HL-60/S4 treated with phorbol 12-myristate 13-acetate at 8.2 ng/mL for 4 days and 3 days (cell line): ENCODE results near the gene HDAC1.

ENCODE experiments used
- in situ Hi-C: fragments of 300-500 bp; cut with MboI; formaldehyde crosslinking; loops from 2 replicates; pipeline ENCODE4 v1.15.0; 2022; ENCODE audit warnings: low sequenced_read_pairs

HDAC1 gene

DNA sequence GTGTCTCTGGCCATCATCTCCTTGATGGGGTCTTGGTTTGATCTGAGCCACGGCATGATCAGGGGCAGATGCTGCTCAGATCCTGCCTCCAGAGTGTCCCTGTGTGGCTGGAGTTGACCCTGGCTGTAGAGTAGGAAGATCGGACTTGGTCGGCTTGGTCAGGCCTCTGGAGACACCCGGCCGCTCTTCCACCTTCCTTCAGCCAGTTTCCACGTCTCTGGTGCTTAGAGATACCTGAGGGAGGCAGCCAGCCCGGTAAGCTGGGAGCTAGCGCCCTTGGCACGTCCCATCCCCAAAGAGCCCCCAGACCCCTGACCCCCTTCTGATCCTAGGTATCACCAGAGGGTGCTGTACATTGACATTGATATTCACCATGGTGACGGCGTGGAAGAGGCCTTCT, 35.3 kb downstream of the HDAC1 start:
- in situ Hi-C loops: no loop called here

DNA sequence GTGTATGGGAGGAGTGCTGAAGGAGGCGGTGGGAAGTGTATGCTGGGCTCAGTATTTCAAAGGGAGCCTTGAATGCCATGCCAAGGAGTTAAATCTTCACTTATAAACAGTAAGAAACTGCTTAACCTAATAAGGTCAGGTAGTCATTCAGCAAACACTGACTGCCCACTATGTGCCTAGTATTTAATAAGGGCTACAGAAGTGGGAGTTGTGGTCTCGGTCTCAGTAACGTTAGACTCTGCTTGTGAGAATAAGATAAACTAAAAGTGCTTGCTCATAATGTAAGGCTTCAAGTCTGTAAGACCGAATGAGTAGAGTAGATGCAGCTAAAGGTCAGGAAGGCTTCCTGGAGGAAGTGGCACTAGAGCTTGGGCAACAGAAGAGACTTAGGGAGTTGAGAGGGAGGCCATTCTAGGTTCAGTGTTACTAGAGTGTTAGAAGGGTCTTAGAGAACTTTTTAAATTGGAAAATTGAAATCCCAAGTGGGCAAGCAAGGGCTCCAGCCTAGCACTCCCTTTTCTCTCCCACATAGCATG, 38.1 kb downstream of the HDAC1 start:
- in situ Hi-C loops: no loop called here

DNA sequence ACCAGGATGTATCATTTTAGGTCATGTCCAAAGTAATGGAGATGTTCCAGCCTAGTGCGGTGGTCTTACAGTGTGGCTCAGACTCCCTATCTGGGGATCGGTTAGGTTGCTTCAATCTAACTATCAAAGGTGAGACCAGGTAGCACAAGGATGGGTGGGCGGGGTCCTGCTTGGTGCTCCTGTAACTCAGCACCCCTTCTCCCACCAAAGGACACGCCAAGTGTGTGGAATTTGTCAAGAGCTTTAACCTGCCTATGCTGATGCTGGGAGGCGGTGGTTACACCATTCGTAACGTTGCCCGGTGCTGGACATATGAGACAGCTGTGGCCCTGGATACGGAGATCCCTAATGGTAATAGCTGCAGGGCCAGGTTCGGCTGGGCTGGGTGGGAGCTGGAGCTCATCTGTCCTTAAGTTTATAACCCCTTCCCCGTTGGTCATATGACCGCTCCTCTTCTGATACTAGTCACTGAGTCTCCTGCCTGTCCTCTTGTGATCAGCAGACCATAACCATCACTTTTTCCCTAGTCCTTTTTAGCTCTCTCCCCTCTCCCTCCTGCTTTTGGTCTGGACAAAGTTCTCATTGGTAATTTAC, 38.8 kb downstream of the HDAC1 start:
- in situ Hi-C loops: no loop called here

DNA sequence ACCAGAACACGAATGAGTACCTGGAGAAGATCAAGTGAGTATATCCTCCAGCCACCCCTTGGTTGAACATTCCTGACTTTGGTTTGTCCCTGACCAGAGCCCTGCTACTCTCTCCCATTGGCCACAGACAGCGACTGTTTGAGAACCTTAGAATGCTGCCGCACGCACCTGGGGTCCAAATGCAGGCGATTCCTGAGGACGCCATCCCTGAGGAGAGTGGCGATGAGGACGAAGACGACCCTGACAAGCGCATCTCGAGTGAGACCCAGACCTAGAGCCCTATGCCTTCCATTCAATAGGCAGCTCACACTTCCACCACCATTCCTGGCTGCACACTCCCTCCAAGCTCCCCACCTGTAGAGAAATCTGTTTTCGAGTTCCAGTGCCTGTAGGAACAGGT, 39.7 kb downstream of the HDAC1 start:
- in situ Hi-C loops: no loop called here

DNA sequence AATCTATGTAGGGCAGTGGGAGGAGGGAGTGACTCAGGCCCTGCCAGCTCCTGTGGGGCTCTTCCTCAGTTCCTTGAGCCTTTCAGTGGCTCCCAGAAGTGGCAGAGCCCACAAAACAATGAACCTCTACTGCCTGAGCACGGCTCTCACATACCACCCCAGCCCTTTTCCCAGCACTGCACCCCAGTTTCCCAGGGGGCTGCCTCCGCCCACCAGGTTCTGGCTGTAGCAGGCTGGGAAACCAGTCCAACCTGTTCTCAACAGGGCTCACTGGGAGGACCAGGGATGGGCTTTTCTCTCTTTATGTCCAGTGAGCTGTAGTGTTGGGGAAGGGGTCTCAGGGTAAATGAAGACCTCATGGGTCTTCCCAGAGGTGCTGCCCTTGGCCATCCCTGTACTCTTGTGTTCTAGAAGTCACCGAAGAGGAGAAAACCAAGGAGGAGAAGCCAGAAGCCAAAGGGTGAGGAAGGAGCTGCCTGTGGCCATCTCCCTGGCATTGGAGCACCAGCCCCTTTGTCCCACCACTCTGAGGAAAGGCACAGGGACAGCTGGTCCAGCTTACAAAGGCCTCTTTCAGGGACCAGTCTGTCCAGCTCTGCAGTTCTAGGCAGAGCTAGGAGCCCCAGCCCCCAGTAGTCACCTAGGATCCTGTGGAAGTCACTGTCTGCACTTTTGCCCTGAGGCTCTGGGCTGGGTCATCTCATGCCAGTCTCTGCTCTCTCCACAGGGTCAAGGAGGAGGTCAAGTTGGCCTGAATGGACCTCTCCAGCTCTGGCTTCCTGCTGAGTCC, 40.6 kb downstream of the HDAC1 start:
- in situ Hi-C loops: no loop called here

DNA sequence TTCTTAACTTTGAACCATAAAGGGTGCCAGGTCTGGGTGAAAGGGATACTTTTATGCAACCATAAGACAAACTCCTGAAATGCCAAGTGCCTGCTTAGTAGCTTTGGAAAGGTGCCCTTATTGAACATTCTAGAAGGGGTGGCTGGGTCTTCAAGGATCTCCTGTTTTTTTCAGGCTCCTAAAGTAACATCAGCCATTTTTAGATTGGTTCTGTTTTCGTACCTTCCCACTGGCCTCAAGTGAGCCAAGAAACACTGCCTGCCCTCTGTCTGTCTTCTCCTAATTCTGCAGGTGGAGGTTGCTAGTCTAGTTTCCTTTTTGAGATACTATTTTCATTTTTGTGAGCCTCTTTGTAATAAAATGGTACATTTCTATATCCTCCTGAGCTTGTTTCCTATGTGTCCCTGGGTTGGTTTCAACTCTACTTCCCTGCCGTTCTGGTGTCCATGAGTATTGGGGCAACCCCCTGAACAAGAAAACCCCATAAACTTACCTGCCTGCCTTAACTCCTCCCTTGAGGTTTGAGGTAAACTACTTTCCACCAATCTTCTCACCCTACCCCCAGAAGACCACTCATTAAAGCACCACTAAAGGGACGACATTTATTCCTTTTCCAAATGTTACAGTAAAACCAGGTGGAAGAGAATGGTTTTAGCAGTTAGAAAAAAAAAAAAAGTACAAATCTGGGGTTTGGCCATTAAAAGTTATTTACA, 41.5 kb downstream of the HDAC1 start:
- in situ Hi-C loops: no loop called here

DNA sequence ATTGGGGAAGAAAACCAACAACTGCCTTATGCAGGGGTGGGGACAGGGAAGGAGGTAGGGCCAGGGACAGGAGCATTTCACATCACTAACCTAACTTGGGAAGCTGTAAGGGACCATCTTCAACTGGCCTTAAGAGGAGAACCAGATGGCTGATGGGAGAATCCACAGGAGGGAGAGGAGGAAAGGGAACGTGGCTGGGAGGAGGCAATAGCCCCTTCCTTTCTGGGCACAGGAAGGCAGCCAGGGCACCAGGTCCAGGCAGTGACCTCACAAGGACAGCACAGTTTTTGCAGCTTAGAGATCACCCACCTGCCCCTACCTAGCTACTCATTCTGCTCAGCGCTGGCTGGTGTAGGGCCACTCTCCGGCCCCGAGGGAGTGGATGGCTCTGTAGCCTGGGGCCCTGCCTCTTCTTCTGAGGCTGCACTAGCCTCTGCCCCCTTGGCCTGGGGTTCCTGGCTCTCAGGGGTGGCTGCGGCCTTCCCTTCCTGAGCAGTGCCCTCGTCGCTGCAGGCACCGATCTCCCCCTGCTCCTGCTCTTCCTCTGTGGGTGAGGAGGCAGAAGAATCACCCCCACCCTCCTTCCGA, 42.5 kb downstream of the HDAC1 start:
- in situ Hi-C loops: no loop called here

DNA sequence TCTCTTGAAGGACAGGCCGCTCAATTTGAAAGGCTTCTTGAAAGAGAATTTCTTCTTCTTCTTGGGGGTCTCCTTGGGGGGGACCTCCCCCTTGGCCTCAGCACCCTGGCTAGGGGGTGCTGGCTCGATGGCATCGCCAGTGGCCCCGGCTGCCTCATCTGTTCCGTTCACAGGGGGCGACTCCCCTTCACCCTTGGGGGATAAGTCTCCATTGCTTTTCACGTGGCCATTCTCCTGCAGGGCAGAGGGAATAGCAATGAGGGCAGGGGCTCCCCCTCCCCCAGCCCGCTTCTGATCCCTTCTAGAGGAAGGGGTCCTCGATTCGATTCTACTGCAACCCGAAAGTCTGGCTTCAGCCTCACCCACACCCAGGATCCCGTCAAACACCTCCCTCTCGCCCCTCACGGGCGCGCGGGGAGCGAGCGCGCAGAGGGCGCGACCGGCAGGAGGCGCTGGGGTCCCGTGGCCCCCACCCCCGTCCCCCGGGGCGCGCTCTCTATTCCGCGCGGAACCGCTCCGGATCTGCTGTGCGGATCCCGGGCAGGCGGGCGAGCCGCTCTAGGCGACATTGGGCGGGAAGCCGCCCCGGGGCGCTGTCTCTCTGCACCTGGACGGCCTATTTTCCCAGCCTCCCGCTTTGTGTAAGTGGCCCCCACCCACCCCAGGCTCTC, 43.1 kb downstream of the HDAC1 start:
- in situ Hi-C loops: no loop called here

DNA sequence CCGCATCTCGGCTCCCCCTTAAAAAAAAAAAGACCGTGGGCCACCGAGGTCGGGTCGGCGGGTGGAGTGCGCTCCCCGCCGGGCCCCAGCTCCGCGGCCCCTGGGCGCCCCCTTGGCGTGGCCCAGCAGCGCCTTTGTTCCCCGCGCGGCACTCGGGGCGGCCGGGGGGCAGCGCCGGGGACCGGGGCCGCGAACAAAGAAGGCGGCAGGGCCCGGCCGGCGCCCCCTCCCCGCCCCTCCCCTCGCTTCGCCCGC, 43.6 kb downstream of the HDAC1 start:
- in situ Hi-C loops: no loop called here

DNA sequence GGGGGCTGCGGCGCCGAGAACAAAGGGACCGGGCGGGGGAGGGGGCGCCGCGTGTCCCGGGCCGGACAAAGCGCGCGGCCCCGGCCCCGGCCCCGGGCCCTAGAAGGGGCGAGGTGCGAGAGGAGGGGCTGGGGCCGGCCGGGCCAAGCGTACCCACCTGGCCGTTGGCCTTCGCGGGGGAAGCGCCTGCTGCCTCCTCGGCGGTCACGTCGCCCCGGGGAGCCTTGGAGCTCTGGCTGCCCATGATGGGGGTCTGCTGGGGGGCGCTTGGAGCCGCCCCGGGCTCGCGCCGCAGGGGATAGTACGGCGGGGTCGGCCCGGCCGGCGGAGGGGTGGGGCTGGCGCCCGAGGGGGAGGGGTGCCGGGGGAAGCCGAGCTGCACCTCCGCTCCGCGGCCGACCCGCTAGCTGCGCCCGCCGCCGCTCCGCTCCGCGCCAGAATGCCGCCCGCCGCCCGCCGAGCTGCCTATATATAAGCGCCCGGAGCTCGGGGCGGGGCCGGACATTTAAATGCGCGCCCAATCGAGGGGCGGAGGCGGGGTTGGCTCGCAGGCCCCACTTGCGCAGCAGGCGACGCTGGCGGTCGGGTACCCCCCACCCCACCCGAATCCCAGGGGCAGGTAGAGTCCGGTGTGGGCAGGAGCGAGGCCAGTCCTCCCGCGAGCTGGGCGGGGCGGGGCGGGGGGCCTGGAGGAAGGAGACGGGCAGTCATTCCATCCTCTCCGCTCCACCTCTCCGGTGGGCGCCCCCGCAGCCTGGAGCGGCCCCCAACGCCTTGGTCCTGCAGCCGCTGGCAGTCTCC, 44.1 kb downstream of the HDAC1 start, which contains the start of gene MARCKSL1:
TSS of gene MARCKSL1 (minus strand) at position 444 of the 801 bp plus-strand sequence. CDS start at position 244, 200 bp downstream.
- in situ Hi-C loops: no loop called here

DNA sequence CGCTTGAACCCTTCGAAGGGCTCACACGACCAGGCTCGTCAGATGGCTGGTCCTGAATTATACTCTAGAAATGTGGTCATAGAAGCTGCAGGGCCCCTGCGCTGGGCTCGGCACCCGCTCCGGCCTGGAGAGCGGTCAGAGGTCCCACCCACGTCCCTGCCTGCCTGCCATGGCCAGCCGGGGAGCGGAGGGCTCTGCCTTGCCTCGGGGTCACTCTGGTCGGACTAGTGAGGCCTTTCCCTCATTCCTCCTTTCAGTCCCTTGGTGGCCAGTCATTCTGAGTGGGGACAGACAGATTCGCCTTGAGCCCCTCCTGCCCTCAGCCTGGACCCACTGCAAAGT, 44.7 kb downstream of the HDAC1 start:
- in situ Hi-C loops: no loop called here

DNA sequence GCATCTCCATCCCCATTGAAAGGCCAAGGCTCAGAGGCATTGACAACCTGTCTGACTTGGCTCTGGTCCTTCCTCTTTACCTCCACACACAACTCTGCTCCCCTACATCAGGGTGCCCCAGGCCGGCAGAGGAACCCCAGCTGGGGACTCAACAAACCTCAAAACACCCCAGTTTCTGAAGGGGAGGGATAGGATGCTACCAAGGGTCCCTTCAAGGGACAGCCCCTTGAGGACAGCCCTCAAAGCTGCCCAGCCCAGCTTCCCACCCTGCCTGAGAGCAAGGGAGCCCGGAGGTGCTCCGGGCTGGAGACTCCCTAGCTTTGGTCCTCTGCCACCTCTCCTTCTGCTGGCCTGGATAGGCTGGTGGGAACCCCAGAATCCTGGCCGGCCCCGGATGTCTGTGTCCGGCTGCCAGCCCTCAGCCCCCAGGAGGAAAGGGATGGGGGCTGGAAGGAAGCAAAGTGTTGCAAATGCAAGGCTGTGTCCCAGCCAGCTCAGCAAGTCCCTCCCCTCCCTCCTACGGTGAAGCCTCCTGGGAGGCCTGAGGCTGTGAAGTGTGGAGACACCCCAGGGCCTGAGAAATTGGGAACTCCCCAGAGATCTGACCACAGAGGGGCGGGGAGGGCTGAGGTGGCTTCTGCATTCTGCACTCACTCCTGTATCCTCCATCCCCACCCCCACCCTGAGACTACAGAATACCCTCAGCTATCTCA, 45.2 kb downstream of the HDAC1 start:
- in situ Hi-C loops: no loop called here

DNA sequence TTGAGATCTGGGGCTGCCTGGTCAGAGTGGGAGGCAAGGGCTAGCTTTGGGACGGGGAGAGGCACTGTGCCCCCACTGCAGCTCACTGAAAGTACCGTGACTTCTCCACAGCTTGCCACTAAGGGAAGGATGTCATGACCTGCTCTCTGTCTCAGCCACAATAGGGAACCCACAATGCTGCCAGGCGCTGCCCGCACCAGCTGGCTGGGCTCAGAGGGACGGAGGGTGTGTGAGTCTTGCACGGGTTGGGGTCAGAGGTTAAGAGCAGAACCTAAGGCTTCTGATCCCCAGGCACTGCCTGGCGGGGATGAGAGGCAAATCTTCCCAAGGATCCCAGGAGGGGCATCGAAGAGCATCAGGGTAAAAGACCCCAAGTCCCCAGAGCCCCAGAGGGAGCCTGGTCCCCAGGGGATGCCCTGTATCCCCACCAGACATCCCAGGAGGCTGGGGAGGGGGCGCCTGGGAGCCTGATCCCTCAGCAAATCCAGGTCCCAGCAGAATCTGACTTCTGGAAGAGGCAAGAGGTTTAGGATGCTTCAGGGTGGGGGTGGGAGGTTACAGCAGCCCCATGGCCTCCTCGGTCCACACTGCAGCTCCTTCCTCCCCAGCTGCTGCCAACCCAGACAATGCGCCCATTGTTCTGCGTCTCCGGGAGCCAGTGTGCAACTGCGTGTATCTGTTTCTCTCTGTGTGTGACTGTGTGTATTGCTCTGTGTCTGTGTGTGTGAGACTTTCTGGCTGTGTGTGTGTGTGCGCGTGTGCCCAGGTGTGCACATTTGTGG, 46.2 kb downstream of the HDAC1 start:
- in situ Hi-C loops: no loop called here

DNA sequence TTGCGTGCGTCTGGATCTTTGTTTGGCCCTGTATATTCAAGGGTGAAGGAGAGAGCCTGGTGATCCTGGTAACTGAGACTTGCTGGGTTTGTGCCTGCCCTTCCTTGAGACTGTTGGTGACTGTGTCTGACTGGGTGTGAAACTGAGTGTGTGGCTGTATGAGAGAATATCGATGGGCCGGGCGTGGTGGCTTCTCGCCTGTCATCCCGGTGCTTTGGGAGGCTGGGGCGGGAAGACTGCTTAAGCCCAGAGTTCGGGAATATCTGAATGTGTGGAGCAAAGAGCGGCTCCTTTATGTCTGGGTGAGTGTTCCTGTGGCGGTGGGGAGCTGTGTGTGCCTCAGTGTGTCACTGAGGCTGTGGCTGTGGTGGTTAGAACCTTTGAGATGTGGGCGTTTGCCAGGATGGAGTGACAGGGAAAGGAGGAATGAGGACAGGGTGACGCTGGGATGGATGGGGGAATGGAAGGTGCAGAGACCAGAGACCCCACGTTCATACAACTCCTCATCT, 46.8 kb downstream of the HDAC1 start:
- in situ Hi-C loops: no loop called here

DNA sequence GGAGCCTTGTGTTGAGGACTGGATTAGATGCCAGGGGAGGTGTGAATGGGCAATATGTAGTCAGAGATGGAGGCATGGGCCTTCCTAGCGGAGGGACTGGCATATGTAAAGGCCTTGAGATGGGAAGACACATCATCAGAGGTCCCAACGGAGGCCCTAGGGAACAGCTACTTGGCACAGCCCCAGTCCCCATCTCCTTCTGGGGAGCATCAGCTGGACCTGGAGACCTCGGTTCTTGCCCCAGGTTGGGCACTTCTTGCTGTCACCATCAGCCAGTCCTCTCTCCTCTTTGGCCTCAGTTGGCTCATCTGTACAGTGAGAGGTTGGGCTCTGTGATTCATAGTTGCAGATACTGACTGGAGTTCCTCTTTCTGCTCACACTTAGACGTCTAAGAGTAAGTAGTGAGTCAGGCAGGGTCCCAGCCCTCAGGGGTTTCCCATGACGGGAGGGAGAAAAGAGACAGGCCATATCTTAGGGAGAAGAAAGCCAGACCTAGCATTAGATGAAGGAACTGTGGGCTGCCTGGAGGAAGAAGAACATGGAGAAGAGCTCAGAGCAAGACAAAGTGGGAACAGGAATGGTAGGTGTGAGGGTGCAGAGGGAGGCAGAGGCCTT, 47.6 kb downstream of the HDAC1 start:
- in situ Hi-C loops: no loop called here

DNA sequence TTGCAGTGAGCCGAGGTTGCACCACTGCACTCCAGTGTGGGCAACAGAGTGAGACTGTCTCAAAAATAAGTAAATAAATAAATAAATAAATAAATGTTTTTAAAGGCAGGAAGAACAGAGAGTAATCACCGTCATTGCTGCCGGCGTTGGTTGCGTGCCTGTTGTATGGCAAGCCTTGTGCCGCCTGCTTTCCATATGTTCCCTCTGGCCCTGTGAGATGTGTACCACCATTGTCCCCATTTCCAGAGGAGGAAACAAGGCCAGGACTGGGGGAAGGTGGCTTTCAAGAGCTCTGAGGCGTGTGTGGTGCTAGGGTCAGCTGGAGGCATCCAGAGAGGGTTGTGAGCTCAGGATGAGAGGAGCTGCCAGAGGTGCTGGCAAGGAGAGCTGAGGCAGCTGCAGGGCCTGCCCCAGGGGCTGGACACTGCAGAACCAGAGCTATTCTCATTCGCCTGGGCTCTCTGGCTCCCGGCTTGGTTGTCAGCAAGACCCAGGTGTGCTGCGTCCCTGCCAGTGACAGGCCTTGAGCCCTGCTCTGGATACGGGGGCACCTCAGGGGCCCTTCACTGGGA, 49.4 kb downstream of the HDAC1 start:
- in situ Hi-C loops: no loop called here

DNA sequence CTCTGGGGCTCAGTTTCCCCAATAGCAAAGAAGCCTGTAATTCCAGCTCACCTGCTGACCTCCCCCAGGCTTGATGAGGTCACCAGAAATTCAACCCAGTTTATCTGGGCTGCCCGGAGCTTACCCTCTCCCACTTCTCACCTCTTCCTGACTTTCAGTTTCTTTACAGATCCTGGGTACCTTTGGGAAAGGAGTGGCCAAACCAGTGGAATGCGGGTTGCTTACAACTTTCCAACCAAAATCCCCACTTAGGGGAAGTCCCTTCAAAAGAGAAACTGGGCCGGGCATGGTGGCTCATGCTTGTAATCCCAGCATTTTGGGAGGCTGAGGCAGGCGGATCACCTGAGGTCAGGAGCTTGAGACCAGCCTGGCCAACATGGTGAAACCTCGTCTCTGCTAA, 50.1 kb downstream of the HDAC1 start:
- in situ Hi-C loops: no loop called here

DNA sequence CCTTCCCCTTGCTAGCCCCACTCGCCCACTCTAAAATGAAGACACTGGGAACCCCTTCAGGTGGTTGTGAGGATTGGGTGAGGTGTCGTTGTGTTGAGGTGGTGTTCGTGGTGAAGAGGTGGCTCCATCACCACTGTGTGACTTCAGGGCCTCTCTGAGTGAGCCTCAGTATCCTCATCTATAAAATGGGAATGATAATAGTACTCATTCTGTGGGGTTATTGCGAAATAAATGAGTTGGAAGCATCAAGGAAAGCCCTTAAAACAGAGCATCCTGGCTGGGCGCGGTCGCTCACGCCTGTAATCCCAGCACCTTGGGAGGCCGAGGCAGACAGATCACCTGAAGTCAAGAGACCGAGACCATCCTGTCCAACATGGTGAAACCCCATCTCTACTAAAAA, 50.8 kb downstream of the HDAC1 start:
- in situ Hi-C loops: no loop called here
